Trophoblast cell (in vitro differentiated cells and primary cell): ENCODE results near the gene MAP1LC3A.
"Not testable (repeated sequence)": the region's sequence is repeated elsewhere in the genome, so short reads cannot be mapped to it uniquely, and the experiment has no call there.

Source experiments
- DNase-seq, 2 donors: peaks; one replicate each; pipeline ENCODE4 v3.0.0-alpha.2; 2016
- H2AFZ ChIP-seq: 2 replicates; pipeline ENCODE4 v1.6.1; 2013; ENCODE audit warnings: low read length, moderate library complexity, mild to moderate bottlenecking; ENCODE audit not compliant: insufficient read depth, poor library complexity
- H2AK5ac ChIP-seq: 2 replicates; pipeline ENCODE4 v1.6.1; 2013; ENCODE audit warnings: mild to moderate bottlenecking, low read length
- H2BK120ac ChIP-seq: 2 replicates; pipeline ENCODE4 v1.6.1; 2013; ENCODE audit warnings: low read length, mild to moderate bottlenecking, moderate library complexity; ENCODE audit not compliant: insufficient read depth, poor library complexity
- H2BK12ac ChIP-seq: 2 replicates; pipeline ENCODE4 v1.6.1; 2013; ENCODE audit warnings: mild to moderate bottlenecking, low read length, moderate library complexity
- H2BK5ac ChIP-seq: 2 replicates; pipeline ENCODE4 v1.6.1; 2013; ENCODE audit warnings: low read length, low read depth, moderate library complexity, mild to moderate bottlenecking; ENCODE audit not compliant: poor library complexity
- H3K14ac ChIP-seq: 2 replicates; pipeline ENCODE4 v1.6.1; 2013; ENCODE audit warnings: mild to moderate bottlenecking, low read length
- H3K18ac ChIP-seq: 2 replicates; pipeline ENCODE4 v1.6.1; 2013; ENCODE audit warnings: mild to moderate bottlenecking, low read length
- H3K23ac ChIP-seq: 2 replicates; pipeline ENCODE4 v1.6.1; 2013; ENCODE audit warnings: low read length
- H3K27ac ChIP-seq: 2 replicates; pipeline ENCODE4 v1.5.1; 2013; ENCODE audit warnings: low read depth, mild to moderate bottlenecking, inconsistent platforms, low read length, moderate library complexity
- H3K27me3 ChIP-seq: 2 replicates; pipeline ENCODE4 v1.6.1; 2013; ENCODE audit warnings: inconsistent platforms, mild to moderate bottlenecking, low read length, moderate library complexity; ENCODE audit not compliant: insufficient read depth
- H3K36me3 ChIP-seq, 2 experiments: 1 replicate in 1 of 2; 2 replicates in 1 of 2; pipeline ENCODE4 v1.6.1; 2013; ENCODE audit warnings: low read length in 2 of 2, mild to moderate bottlenecking in 2 of 2, moderate library complexity in 1 of 2; ENCODE audit not compliant: insufficient read depth in 2 of 2, control insufficient read depth in 1 of 2
- H3K4ac ChIP-seq: 2 replicates; pipeline ENCODE4 v1.6.1; 2013; ENCODE audit warnings: low read depth, mild to moderate bottlenecking, low read length, moderate library complexity
- H3K4me1 ChIP-seq, 2 experiments: 1 replicate in 1 of 2; 2 replicates in 1 of 2; pipeline ENCODE4 v1.6.1; 2013; ENCODE audit warnings: low read length in 2 of 2, mild to moderate bottlenecking in 2 of 2, moderate library complexity in 1 of 2; ENCODE audit not compliant: insufficient read depth in 2 of 2, control insufficient read depth in 1 of 2
- H3K4me2 ChIP-seq: 2 replicates; pipeline ENCODE4 v1.6.1; 2013; ENCODE audit warnings: inconsistent platforms, mild to moderate bottlenecking, low read length, moderate library complexity
- H3K4me3 ChIP-seq: 2 replicates; pipeline ENCODE4 v1.5.1; 2013; ENCODE audit warnings: mild to moderate bottlenecking, low read depth, low read length, inconsistent platforms
- H3K79me1 ChIP-seq: one replicate; pipeline ENCODE4 v1.6.1; 2013; ENCODE audit warnings: low read length
- H3K79me2 ChIP-seq: 2 replicates; pipeline ENCODE4 v1.6.1; 2013; ENCODE audit warnings: low read length, mild to moderate bottlenecking; ENCODE audit not compliant: control insufficient read depth, insufficient read depth, poor library complexity
- H3K9ac ChIP-seq: 2 replicates; pipeline ENCODE4 v1.6.1; 2013; ENCODE audit warnings: mild to moderate bottlenecking, low read length
- H3K9me3 ChIP-seq: 2 replicates; pipeline ENCODE4 v1.6.1; 2013; ENCODE audit warnings: low read depth, mild to moderate bottlenecking, control low read depth, inconsistent platforms, low read length; ENCODE audit not compliant: insufficient read depth
- H4K12ac ChIP-seq: 2 replicates; pipeline ENCODE4 v1.6.1; 2013; ENCODE audit warnings: low read depth, mild to moderate bottlenecking, low read length, moderate library complexity
- H4K8ac ChIP-seq: 2 replicates; pipeline ENCODE4 v1.6.1; 2013; ENCODE audit warnings: low read depth, mild to moderate bottlenecking, low read length, moderate library complexity
- H4K91ac ChIP-seq: one replicate; pipeline ENCODE4 v1.6.1; 2013; ENCODE audit warnings: low read depth, mild to moderate bottlenecking, low read length, moderate library complexity
- WGBS: extraction: QIAGEN DNeasy Blood & Tissue Kit; methylation state at CpG from one replicate; pipeline ENCODE4 v1.1.7; 2013; ENCODE audit warnings: missing lambda C conversion rate; ENCODE audit not compliant: insufficient read length, insufficient coverage; ENCODE audit errors: extremely low coverage; 5-methylcytosine and 5-hydroxymethylcytosine counted together

The MAP1LC3A gene

DNA sequence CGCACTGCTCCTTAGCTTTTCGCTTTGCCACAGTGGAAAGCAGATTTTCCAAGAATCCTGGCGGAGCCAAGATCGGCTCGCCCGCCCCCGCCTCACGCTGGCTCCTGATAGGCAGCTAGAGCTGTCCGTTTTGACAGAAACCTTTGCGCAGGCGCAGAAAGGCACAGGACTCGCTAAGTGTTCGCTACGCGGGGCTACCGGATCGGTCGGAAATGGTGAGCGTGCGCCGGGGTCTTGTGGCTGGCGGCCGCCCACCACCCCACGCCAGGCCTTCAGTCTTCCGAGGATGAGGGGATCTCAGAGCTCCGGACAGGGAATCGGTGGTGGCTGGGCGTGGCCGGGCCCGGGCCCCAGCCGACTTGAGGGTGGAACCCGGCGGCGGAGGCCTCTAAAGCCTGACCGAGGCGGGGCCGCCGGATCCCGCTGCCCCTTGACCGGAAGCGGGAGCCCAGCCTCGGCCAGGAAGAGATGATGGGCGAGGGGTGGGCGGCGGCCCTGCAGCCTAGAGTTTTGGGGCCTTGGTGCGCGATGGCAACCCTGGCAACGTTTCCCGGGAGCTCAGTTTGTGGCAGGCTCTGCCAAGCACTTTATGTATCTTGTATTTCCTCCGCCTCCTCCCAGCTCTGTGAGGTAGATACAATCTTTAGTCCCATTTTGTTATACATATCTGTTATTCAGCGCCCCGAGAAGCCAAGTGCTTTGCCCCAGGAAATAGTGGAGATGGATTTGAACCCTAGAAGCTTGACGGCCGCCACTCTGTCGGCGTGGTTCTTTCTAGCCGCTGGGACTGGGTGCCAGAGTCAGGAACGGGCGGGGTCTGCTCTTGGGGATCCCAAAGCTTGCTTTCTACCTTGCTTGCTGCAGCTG, 42.0 kb upstream of the MAP1LC3A start, which contains the start of gene DYNLRB1:
TSS of gene DYNLRB1 (plus strand) at position 176 of the 867 bp plus-strand sequence. CDS start at position 213, 37 bp downstream.
- H2AK5ac ChIP-seq: peak within 1 kb of the TSS; percentile 95
- peak within 1 kb of the TSS; percentile 92 for H3K9ac ChIP-seq
- H2BK5ac ChIP-seq: peak within 1 kb of the TSS; percentile 87
- H2AFZ ChIP-seq: peak within 1 kb of the TSS; percentile 96
- peak within 1 kb of the TSS; percentile 89 for H3K4ac ChIP-seq
- WGBS: no CpG with 5 or more reads among the region's 59 CpGs
- H3K14ac ChIP-seq: peak within 1 kb of the TSS; percentile 95
- H3K23ac ChIP-seq: no peak within 1 kb of the TSS
- peaks cover 12% of the 10 kb centered on the region for H3K79me1 ChIP-seq
- H3K4me1 ChIP-seq: peaks cover 5 to 6% of the 10 kb centered on the region in 2 experiments
- peak within 1 kb of the TSS; percentile 82 for H3K4me2 ChIP-seq
- peak within 1 kb of the TSS; percentile 80 for H3K4me3 ChIP-seq
- peak within 1 kb of the TSS; percentile 81 for H2BK120ac ChIP-seq
- peak within 1 kb of the TSS; percentile 96 for H4K8ac ChIP-seq
- H3K79me2 ChIP-seq: peaks cover 7% of the 10 kb centered on the region
- H4K12ac ChIP-seq: peak within 1 kb of the TSS; percentile 99
- H3K27ac ChIP-seq: peak within 1 kb of the TSS; percentile 96
- peak within 1 kb of the TSS; percentile 43 for H2BK12ac ChIP-seq
- peaks cover 3 to 14% of the 10 kb centered on the region in 2 experiments for H3K36me3 ChIP-seq
- peak within 1 kb of the TSS; percentile 89 for H4K91ac ChIP-seq
- H3K9me3 ChIP-seq: no peaks in the 10 kb centered on the region
- H3K27me3 ChIP-seq: no peaks in the 10 kb centered on the region
- DNase-seq: peak; percentile 99 to 100
- H3K18ac ChIP-seq: peak within 1 kb of the TSS; percentile 95

DNA sequence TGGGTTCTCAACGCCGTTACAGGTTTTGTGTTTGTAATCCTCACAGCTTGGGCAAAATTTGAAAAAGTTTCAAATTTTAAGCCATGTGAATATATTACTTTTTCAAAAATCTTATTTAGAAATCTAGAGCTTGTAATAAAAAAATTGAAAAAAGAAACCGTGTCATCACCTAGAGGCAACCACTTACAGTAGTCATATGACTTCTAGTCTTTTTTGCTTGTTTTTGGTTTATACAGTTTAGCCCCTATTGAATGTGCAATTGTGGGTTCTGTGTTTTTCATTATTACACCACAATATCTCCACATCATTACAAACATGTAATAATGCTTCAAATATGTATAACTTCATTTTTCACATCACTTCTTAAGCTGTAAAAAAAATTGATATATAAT, 41.4 kb upstream of the MAP1LC3A start:
- peaks cover 5 to 6% of the 10 kb centered on the region in 2 experiments for H3K4me1 ChIP-seq
- H2BK5ac ChIP-seq: peak overlapping the region; percentile 68
- peak overlapping the region; percentile 14 for H2BK120ac ChIP-seq
- no peaks in the 10 kb centered on the region for H3K27me3 ChIP-seq
- peak overlapping the region; percentile 85 for H2AK5ac ChIP-seq
- H4K12ac ChIP-seq: no peak overlapping the region
- H3K4me3 ChIP-seq: peak overlapping the region; percentile 80
- H2AFZ ChIP-seq: peak overlapping the region; percentile 74
- peak in 1 of 2 donors; percentile 9 for DNase-seq
- H3K14ac ChIP-seq: peak overlapping the region; percentile 76
- H3K27ac ChIP-seq: peak overlapping the region; percentile 96
- peak overlapping the region; percentile 87 for H3K18ac ChIP-seq
- peaks cover 7% of the 10 kb centered on the region for H3K79me2 ChIP-seq
- H3K79me1 ChIP-seq: peaks cover 12% of the 10 kb centered on the region
- no peak overlapping the region for H3K23ac ChIP-seq
- peaks cover 3 to 10% of the 10 kb centered on the region in 2 experiments for H3K36me3 ChIP-seq
- no peaks in the 10 kb centered on the region for H3K9me3 ChIP-seq
- peak overlapping the region; percentile 69 for H4K91ac ChIP-seq
- no peak overlapping the region for H2BK12ac ChIP-seq
- H4K8ac ChIP-seq: peak overlapping the region; percentile 93
- peak overlapping the region; percentile 82 for H3K4me2 ChIP-seq
- no CpG with 5 or more reads among the region's 3 CpGs for WGBS
- peak overlapping the region; percentile 21 for H3K4ac ChIP-seq
- peak overlapping the region; percentile 92 for H3K9ac ChIP-seq

DNA sequence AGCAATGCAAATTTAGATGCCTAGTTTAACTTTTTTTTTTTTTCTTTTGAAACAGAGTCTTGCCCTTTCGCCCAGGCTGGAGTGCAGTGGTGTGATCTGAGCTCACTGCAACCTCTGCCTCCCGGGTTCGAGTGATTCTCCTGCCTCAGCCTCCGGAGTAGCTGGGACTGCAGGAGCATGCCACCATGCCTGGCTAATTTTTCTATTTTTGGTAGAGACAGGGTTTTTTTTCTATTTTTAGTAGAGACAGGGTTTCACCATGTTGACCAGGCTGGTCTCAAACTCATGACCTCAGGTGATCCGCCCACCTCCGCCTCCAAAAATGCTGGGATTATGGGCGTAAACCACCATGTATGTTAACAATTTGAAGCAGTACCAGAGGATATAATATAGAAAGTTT, 39.7 kb upstream of the MAP1LC3A start:
- no CpG with 5 or more reads among the region's 7 CpGs for WGBS
- not testable (repeated sequence) for H3K27me3 ChIP-seq

DNA sequence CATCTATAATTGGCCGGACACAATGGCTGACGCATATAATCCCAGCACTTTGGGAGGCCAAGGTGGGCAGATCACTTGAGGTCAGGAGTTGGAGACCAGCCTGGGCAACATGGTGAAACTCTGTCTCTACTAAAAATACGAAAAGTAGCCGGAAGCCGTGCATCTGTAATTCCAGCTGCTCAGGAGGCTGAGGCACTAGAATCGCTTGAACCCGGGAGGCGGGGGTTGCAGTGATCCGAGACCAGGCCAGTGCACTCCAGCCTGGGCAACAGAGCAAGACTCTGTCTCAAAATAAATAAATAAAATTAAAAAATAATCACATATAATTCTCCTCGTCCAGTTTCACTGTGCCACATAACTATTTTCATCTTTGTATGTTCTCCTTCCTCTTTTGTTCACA, 38.7 kb upstream of the MAP1LC3A start:
- not testable (repeated sequence) for H2BK5ac ChIP-seq, H3K9ac ChIP-seq, H3K23ac ChIP-seq, H2BK12ac ChIP-seq, H3K4me1 ChIP-seq, H4K91ac ChIP-seq, H4K12ac ChIP-seq, H2AFZ ChIP-seq, H3K4me3 ChIP-seq, H3K27ac ChIP-seq, H3K27me3 ChIP-seq, H3K4ac ChIP-seq, H3K4me2 ChIP-seq, H3K9me3 ChIP-seq, H2BK120ac ChIP-seq, H3K14ac ChIP-seq, H3K18ac ChIP-seq, H4K8ac ChIP-seq, H3K36me3 ChIP-seq, H2AK5ac ChIP-seq, DNase-seq
- 100% methylated on average over 1 of the region's 10 CpGs for WGBS
- Histone ChIP-seq H3K79me1 (peaks cover 12% of the 10 kb centered on the region), H3K79me2 (peaks cover 11% of the 10 kb centered on the region)

More for the DNA sequence above, 39.7 kb upstream of the MAP1LC3A start:
- not testable (repeated sequence) for H3K79me2 ChIP-seq, H3K18ac ChIP-seq, H3K9me3 ChIP-seq, H3K23ac ChIP-seq, H3K14ac ChIP-seq, H2BK5ac ChIP-seq, DNase-seq, H2AK5ac ChIP-seq, H3K36me3 ChIP-seq, H2AFZ ChIP-seq, H4K91ac ChIP-seq, H3K4me1 ChIP-seq, H2BK12ac ChIP-seq, H4K8ac ChIP-seq, H3K27ac ChIP-seq, H3K9ac ChIP-seq, H4K12ac ChIP-seq, H3K4me3 ChIP-seq, H2BK120ac ChIP-seq, H3K4me2 ChIP-seq
- H3K4ac ChIP-seq: peak overlapping the region; percentile 28
- H3K79me1 ChIP-seq: peaks cover 12% of the 10 kb centered on the region
